HCT116 (cell line): ENCODE results near the gene NDUFA11. TPM values are rescaled to one million over a fixed set of nuclear protein-coding genes. Genes with fewer than 3 reads are reported as not detected.

Source experiments
- ATAC-seq: fragments of 200-7000 bp; cut with Tn5 transposase; 2 replicates; pipeline ENCODE4 v1.9.1; 2020; ENCODE audit warnings: mild to moderate bottlenecking, moderate library complexity
- BruUV-seq: library from RNA; stranded (reverse); fragments of 400-500 nt; replicated peaks from 2 replicates; lab custom pipeline; 2021; lab: Mats Ljungman, UMichigan
- CTCF ChIA-PET: fragments of 300-600 bp; sonication (Branson Sonifier 250); formaldehyde crosslinking; loops from one replicate; lab custom pipeline; 2021; ENCODE audit warnings: antibody characterized with exemption; lab: Charles Lee
- POLR2A ChIA-PET: fragments of 300-600, 350-600 bp; sonication (Branson Sonifier 250); formaldehyde crosslinking; loops from one replicate; lab custom pipeline; 2021; ENCODE audit warnings: antibody characterized with exemption; lab: Charles Lee
- RAD21 ChIA-PET, 2 experiments: fragments of 300-600 bp; sonication (Branson Sonifier 250); formaldehyde crosslinking; loops; one replicate each; lab custom pipeline; 2023; ENCODE audit warnings: low total read pairs in 2 of 2; ENCODE audit not compliant: uncharacterized antibody in 2 of 2, unreplicated experiment in 2 of 2, low non-redundant PET in 1 of 2; lab: Charles Lee
- DNase-seq: peaks from one replicate; pipeline ENCODE4 v3.0.0-alpha.2; 2010; ENCODE audit warnings: low read depth, low spot score
- H2AFZ ChIP-seq: fragments of 200-600 bp; shearing (Covaris generic), sonication (generic); 2 replicates; pipeline ENCODE4 v1.6.1; 2017; ENCODE audit warnings: low read depth, mixed run types, mixed read lengths, antibody characterized with exemption, low read length; ENCODE audit not compliant: poor library complexity, severe bottlenecking
- H3K27ac ChIP-seq: 2 replicates; pipeline ENCODE4 v1.5.1; 2012; ENCODE audit warnings: low read depth, low read length
- H3K27me3 ChIP-seq: fragments of 200-600 bp; sonication (generic); 2 replicates; pipeline ENCODE4 v1.6.1; 2016; ENCODE audit warnings: mixed run types, low read length, mixed read lengths; ENCODE audit not compliant: insufficient read depth
- H3K36me3 ChIP-seq, 2 experiments: fragments of 200-500 bp in 1 of 2; fragments of 200-600 bp in 1 of 2; sonication (Bioruptor generic) in 1 of 2; sonication (generic) in 1 of 2; 2 replicates each; pipeline versions ENCODE4 v1.5.1 to v1.6.1; 2014 to 2016; ENCODE audit warnings: low read length in 2 of 2, inconsistent platforms in 1 of 2, mixed read lengths in 1 of 2, mixed run types in 1 of 2; ENCODE audit not compliant: insufficient read depth in 2 of 2, control insufficient read depth in 1 of 2
- H3K4me1 ChIP-seq, 2 experiments: fragments of 200-600 bp in 1 of 2; sonication (generic) in 1 of 2; 2 replicates each; pipeline versions ENCODE4 v1.5.1 to v1.6.1; 2012 to 2017; ENCODE audit warnings: low read length in 2 of 2, inconsistent platforms in 1 of 2, mild to moderate bottlenecking in 1 of 2, mixed read lengths in 1 of 2, mixed run types in 1 of 2, moderate library complexity in 1 of 2; ENCODE audit not compliant: insufficient read depth in 2 of 2, control insufficient read depth in 1 of 2
- H3K4me2 ChIP-seq: fragments of 200-600 bp; sonication (generic); 2 replicates; pipeline ENCODE4 v1.6.1; 2017; ENCODE audit warnings: mixed run types, low read length, mixed read lengths
- H3K4me3 ChIP-seq, 2 experiments: fragments of 200-600 bp in 1 of 2; sonication (generic) in 1 of 2; replicated peaks in 1 of 2; 2 replicates each; pipeline ENCODE4 v1.5.1; 2011 to 2016; ENCODE audit warnings: low read length in 2 of 2, control low read depth in 1 of 2, low read depth in 1 of 2, mild to moderate bottlenecking in 1 of 2, mixed read lengths in 1 of 2, mixed run types in 1 of 2
- H3K79me2 ChIP-seq: fragments of 200-600 bp; sonication (generic); 2 replicates; pipeline ENCODE4 v1.6.1; 2017; ENCODE audit warnings: mild to moderate bottlenecking, mixed run types, low read length, moderate library complexity, mixed read lengths; ENCODE audit not compliant: insufficient read depth
- H3K9ac ChIP-seq: fragments of 200-600 bp; sonication (generic); 2 replicates; pipeline ENCODE4 v1.6.1; 2016; ENCODE audit warnings: low read length, mixed read lengths
- H3K9me2 ChIP-seq: fragments of 200-600 bp; sonication (generic), shearing (Covaris generic); 2 replicates; pipeline ENCODE4 v1.6.1; 2017; ENCODE audit warnings: mixed run types, mild to moderate bottlenecking, moderate library complexity; ENCODE audit not compliant: insufficient read depth
- H3K9me3 ChIP-seq, 2 experiments: fragments of 200-500 bp in 1 of 2; fragments of 200-600 bp in 1 of 2; sonication (Bioruptor generic) in 1 of 2; sonication (generic) in 1 of 2; 2 replicates each; pipeline ENCODE4 v1.6.1; 2014 to 2017; ENCODE audit warnings: low read length in 2 of 2, mixed read lengths in 2 of 2, inconsistent platforms in 1 of 2, low read depth in 1 of 2, mild to moderate bottlenecking in 1 of 2, mixed run types in 1 of 2, moderate library complexity in 1 of 2; ENCODE audit not compliant: control insufficient read depth in 1 of 2, insufficient read depth in 1 of 2
- H4K20me1 ChIP-seq: fragments of 200-600 bp; sonication (generic), shearing (Covaris generic); 2 replicates; pipeline ENCODE4 v1.6.1; 2017; ENCODE audit warnings: mixed run types, mild to moderate bottlenecking, moderate library complexity; ENCODE audit not compliant: insufficient read depth
- ATF3 ChIP-seq: IDR thresholded peaks from 2 replicates; pipeline ENCODE4 v1.6.1; 2012
- EGR1 ChIP-seq: IDR thresholded peaks from 2 replicates; pipeline ENCODE4 v1.6.1; 2012; ENCODE audit warnings: low read depth
- ELF1 ChIP-seq: IDR thresholded peaks from 2 replicates; pipeline ENCODE4 v1.6.1; 2012; ENCODE audit warnings: low read depth, borderline replicate concordance
- FOSL1 ChIP-seq: IDR thresholded peaks from 2 replicates; pipeline ENCODE4 v1.6.1; 2012; ENCODE audit warnings: low read depth
- JUND ChIP-seq: IDR thresholded peaks from 2 replicates; pipeline ENCODE4 v1.6.1; 2012
- POLR2AphosphoS5 ChIP-seq: IDR thresholded peaks from 2 replicates; pipeline ENCODE4 v1.6.1; 2011; ENCODE audit warnings: mild to moderate bottlenecking, low read depth, low read length, moderate library complexity
- SP1 ChIP-seq: IDR thresholded peaks from 2 replicates; pipeline ENCODE4 v1.6.1; 2012; ENCODE audit warnings: low read depth
- SRF ChIP-seq: IDR thresholded peaks from 2 replicates; pipeline ENCODE4 v1.6.1; 2012; ENCODE audit warnings: low read depth
- YY1 ChIP-seq: IDR thresholded peaks from 2 replicates; pipeline ENCODE4 v1.6.1; 2011; ENCODE audit warnings: low read length, low read depth, moderate library complexity, mild to moderate bottlenecking; ENCODE audit not compliant: insufficient replicate concordance; ENCODE audit errors: extremely low read depth
- intact Hi-C: fragments of 100-400 bp; cut with micrococcal nuclease; formaldehyde crosslinking; loops from 2 replicates; pipeline ENCODE4 v1.10.0; 2022
- total RNA-seq: library from RNA; stranded (reverse); gene quantifications from one replicate; pipeline ENCODE4 v1.2.1, GENCODE V29; 2021; ENCODE audit not compliant: unreplicated experiment
- TF ChIP-seq, protein P1 (sequence below): IDR thresholded peaks from 2 replicates; pipeline ENCODE4 v1.6.1; 2011; ENCODE audit warnings: mild to moderate bottlenecking, low read length, moderate library complexity; ENCODE audit not compliant: insufficient replicate concordance; ENCODE audit errors: extremely low read depth
- TF ChIP-seq, protein P2 (sequence below): IDR thresholded peaks from 2 replicates; pipeline ENCODE4 v1.6.1; 2012; ENCODE audit warnings: low read depth

NDUFA11 gene
- total RNA-seq, 1 experiment from 2014 or later = 311 TPM

- no TSS peak for BruUV-seq
- CTCF ChIA-PET = interaction anchor here (3.7 kb wide), 1 partner anchor 90 kb away, joined by 48 read pairs; the partner anchor contains the start of gene NRTN
- ATAC-seq = no peak
Measured at GRCh38 chr19:5893907-5894703, 9.5 kb downstream of the NDUFA11 start.

DNA sequence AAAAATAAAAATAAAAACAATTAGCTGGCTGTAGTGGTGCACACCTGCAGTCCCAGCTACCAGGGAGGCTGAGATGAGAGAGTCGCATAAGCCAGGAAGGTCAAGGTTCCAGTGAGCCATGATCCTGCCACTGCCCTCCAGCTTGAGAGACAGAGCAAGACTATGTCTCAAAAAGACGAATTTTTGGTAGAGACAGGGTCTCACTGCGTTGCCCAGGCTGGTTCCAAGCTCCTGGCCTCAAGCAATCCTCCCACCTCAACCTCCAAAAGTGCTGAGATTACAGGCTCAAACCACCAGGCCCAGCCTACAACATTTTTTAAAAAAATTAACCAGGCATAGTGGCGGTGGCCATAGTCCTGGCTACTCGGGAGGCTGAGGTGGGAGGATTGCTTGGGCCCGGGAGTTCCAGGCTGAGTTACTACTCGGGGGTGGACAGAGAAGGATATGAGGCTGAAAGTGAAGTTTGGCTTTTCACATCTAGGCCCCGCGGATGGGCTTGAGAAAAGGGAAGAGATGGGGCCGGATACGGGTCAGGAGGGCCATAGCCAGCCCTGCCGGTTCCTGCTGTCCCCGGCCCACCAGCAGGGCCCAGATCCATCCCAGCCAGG is 10.2 kb downstream of the NDUFA11 start:
- Histone ChIP-seq H3K79me2 (peaks cover 15% of the 10 kb centered on the region; the same call in 1 of the 2 replicates), H3K9ac (no peak overlapping the region), H3K27me3 (no peaks in the 10 kb centered on the region), H3K36me3 (0 out of 4 replicates have a peak, but pooled peaks cover 0 to 7% of the 10 kb centered on the region in 2 experiments), H3K4me3 (no peak overlapping the region), H2AFZ (no peak overlapping the region), H3K27ac (no peak overlapping the region), H3K9me3 (no peaks in the 10 kb centered on the region), H3K4me1 (peaks cover 0 to 3% of the 10 kb centered on the region in 2 experiments; a peak in 1 of 4 replicates), H3K9me2 (no peaks in the 10 kb centered on the region), H3K4me2 (no peak overlapping the region), H4K20me1 (no peaks in the 10 kb centered on the region)
- intact Hi-C loops = loop anchor here (2.0 kb wide), 1 partner anchor 65 kb away; no protein-coding TSS in a partner anchor
- ATAC-seq (no peak), DNase-seq (no peak)
- CTCF ChIA-PET = interaction anchor here (0.6 to 3.7 kb wide), 4 partner anchors 11 to 96 kb away, joined by 3 to 48 read pairs (median 4); partner anchors contain the start of genes NDUFA11 and NRTN
- RAD21 ChIA-PET = interaction anchor here (0.7 to 1.0 kb wide), 2 partner anchors 85 to 89 kb away, joined by 3 to 4 read pairs; no protein-coding TSS in a partner anchor
- POLR2A ChIA-PET = interaction anchor here (1.1 to 1.4 kb wide), 2 partner anchors 11 to 65 kb away, joined by 3 read pairs; no protein-coding TSS in a partner anchor
- no TSS peak for BruUV-seq
- TF ChIP-seq EGR1 (no peak), SRF (no peak), ELF1 (no peak), ATF3 (no peak), YY1 (no peak), FOSL1 (no peak), SP1 (no peak)
- TF ChIP-seq, protein P1, sequence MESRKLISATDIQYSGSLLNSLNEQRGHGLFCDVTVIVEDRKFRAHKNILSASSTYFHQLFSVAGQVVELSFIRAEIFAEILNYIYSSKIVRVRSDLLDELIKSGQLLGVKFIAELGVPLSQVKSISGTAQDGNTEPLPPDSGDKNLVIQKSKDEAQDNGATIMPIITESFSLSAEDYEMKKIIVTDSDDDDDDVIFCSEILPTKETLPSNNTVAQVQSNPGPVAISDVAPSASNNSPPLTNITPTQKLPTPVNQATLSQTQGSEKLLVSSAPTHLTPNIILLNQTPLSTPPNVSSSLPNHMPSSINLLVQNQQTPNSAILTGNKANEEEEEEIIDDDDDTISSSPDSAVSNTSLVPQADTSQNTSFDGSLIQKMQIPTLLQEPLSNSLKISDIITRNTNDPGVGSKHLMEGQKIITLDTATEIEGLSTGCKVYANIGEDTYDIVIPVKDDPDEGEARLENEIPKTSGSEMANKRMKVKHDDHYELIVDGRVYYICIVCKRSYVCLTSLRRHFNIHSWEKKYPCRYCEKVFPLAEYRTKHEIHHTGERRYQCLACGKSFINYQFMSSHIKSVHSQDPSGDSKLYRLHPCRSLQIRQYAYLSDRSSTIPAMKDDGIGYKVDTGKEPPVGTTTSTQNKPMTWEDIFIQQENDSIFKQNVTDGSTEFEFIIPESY = no peak
- TF ChIP-seq, protein P2, sequence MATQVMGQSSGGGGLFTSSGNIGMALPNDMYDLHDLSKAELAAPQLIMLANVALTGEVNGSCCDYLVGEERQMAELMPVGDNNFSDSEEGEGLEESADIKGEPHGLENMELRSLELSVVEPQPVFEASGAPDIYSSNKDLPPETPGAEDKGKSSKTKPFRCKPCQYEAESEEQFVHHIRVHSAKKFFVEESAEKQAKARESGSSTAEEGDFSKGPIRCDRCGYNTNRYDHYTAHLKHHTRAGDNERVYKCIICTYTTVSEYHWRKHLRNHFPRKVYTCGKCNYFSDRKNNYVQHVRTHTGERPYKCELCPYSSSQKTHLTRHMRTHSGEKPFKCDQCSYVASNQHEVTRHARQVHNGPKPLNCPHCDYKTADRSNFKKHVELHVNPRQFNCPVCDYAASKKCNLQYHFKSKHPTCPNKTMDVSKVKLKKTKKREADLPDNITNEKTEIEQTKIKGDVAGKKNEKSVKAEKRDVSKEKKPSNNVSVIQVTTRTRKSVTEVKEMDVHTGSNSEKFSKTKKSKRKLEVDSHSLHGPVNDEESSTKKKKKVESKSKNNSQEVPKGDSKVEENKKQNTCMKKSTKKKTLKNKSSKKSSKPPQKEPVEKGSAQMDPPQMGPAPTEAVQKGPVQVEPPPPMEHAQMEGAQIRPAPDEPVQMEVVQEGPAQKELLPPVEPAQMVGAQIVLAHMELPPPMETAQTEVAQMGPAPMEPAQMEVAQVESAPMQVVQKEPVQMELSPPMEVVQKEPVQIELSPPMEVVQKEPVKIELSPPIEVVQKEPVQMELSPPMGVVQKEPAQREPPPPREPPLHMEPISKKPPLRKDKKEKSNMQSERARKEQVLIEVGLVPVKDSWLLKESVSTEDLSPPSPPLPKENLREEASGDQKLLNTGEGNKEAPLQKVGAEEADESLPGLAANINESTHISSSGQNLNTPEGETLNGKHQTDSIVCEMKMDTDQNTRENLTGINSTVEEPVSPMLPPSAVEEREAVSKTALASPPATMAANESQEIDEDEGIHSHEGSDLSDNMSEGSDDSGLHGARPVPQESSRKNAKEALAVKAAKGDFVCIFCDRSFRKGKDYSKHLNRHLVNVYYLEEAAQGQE = no peak

More at GRCh38 chr19:5893907-5894703, 9.5 kb downstream of the NDUFA11 start:
- TF ChIP-seq JUND (no peak), POLR2AphosphoS5 (peak; percentile 30; the same call in 1 of the 2 replicates)
- no peaks in the 10 kb centered on the region for H3K9me3 ChIP-seq
- no peaks in the 10 kb centered on the region for H4K20me1 ChIP-seq
- intact Hi-C loops = loop anchor here (2.0 kb wide), 1 partner anchor 65 kb away; no protein-coding TSS in a partner anchor
- no peaks in the 10 kb centered on the region for H3K9me2 ChIP-seq
- H3K36me3 ChIP-seq = 0 out of 4 replicates have a peak, but pooled peaks cover 0 to 7% of the 10 kb centered on the region in 2 experiments
- H2AFZ ChIP-seq = no peak overlapping the region
- no peak for DNase-seq
- peaks cover 0 to 3% of the 10 kb centered on the region in 2 experiments; a peak in 1 of 4 replicates for H3K4me1 ChIP-seq
- RAD21 ChIA-PET = no interaction called here
- H3K4me3 ChIP-seq = no peak overlapping the region
- H3K4me2 ChIP-seq = no peak overlapping the region
- no peaks in the 10 kb centered on the region for H3K27me3 ChIP-seq
- POLR2A ChIA-PET = interaction anchor here (1.1 to 1.4 kb wide), 2 partner anchors 10 to 66 kb away, joined by 3 read pairs; no protein-coding TSS in a partner anchor
- H3K27ac ChIP-seq = no peak overlapping the region
- no peak overlapping the region for H3K9ac ChIP-seq
- H3K79me2 ChIP-seq = peaks cover 21% of the 10 kb centered on the region; the same call in 1 of the 2 replicates
